ENCODE data around the gene PLCL1. TPM values are rescaled to one million over a fixed set of nuclear protein-coding genes. Genes with fewer than 3 reads are reported as not detected.

The PLCL1 gene
- total RNA-seq, 6 donors from 2014 or later: 5.3 to 17.0 (median 8.1) TPM

GRCh38 chr2:197805715-197806633, 1.6 kb downstream of the PLCL1 start:
- DNase-seq (no peak), ATAC-seq (ENCODE audit: low FRiP score in 2 of 2) (no peak)
- WGBS, 2 donors: 32 to 42% methylated on average over 11 of the region's 11 CpGs
- no peaks in the 10 kb centered on the region for H3K27me3 ChIP-seq
- peaks cover 6 to 22% (median 16%) of the 10 kb centered on the region in 4 donors for H3K4me1 ChIP-seq
- no peaks in the 10 kb centered on the region for H3K9me3 ChIP-seq
- H3K4me3 ChIP-seq: peak overlapping the region; percentile 82 to 92 (median 87)
- no peaks in the 10 kb centered on the region for H3K36me3 ChIP-seq
- H3K27ac ChIP-seq: no peak overlapping the region
- TF ChIP-seq POLR2AphosphoS5 (IDR thresholded peaks at IDR 0.05) (no peak), POLR2A (IDR thresholded peaks at IDR 0.05) (no peak), CTCF (IDR thresholded peaks at IDR 0.05) (no peak), EP300 (IDR thresholded peaks at IDR 0.05) (no peak)

GRCh38 chr2:197809064-197809463, 4.7 kb downstream of the PLCL1 start:
- Histone ChIP-seq H3K4me1 (peaks cover 1 to 17% (median 11%) of the 10 kb centered on the region in 4 donors), H3K4me3 (no peak overlapping the region), H3K27me3 (no peaks in the 10 kb centered on the region), H3K9me3 (no peaks in the 10 kb centered on the region), H3K27ac (no peak overlapping the region), H3K36me3 (no peaks in the 10 kb centered on the region)
- TF ChIP-seq POLR2A (IDR thresholded peaks at IDR 0.05) (no peak), EP300 (IDR thresholded peaks at IDR 0.05) (no peak), CTCF (IDR thresholded peaks at IDR 0.05) (no peak), POLR2AphosphoS5 (IDR thresholded peaks at IDR 0.05) (no peak)
- 91 to 97% methylated on average over 5 of the region's 5 CpGs for WGBS, 2 donors
- DNase-seq: no peak
- ATAC-seq (ENCODE audit: low FRiP score in 2 of 2): no peak

- Histone ChIP-seq H3K36me3 (no peaks in the 10 kb centered on the region), H3K4me1 (peaks cover 0 to 14% (median 10%) of the 10 kb centered on the region in 4 donors), H3K4me3 (no peak overlapping the region), H3K27ac (no peak overlapping the region), H3K27me3 (no peaks in the 10 kb centered on the region), H3K9me3 (no peaks in the 10 kb centered on the region)
- no peak for DNase-seq
- TF ChIP-seq POLR2AphosphoS5 (IDR thresholded peaks at IDR 0.05) (no peak), EP300 (IDR thresholded peaks at IDR 0.05) (no peak), CTCF (IDR thresholded peaks at IDR 0.05) (no peak)
- WGBS, 2 donors: 94 to 98% methylated on average over 3 of the region's 3 CpGs
- ATAC-seq (ENCODE audit: low FRiP score in 2 of 2): no peak
Observed at GRCh38 chr2:197810016-197810415, 5.6 kb downstream of the PLCL1 start.

GRCh38 chr2:197810491-197810890, 6.1 kb downstream of the PLCL1 start:
- Histone ChIP-seq H3K4me1 (peaks cover 0 to 10% (median 8%) of the 10 kb centered on the region in 4 donors), H3K36me3 (no peaks in the 10 kb centered on the region), H3K27me3 (no peaks in the 10 kb centered on the region), H3K9me3 (no peaks in the 10 kb centered on the region), H3K27ac (no peak overlapping the region), H3K4me3 (no peak overlapping the region)
- DNase-seq: no peak
- 73 to 76% methylated on average over 3 of the region's 3 CpGs for WGBS, 2 donors
- no peak for TF ChIP-seq EP300 (IDR thresholded peaks at IDR 0.05)
- TF ChIP-seq CTCF (IDR thresholded peaks at IDR 0.05): no peak
- TF ChIP-seq POLR2AphosphoS5 (IDR thresholded peaks at IDR 0.05): no peak
- no peak for ATAC-seq (ENCODE audit: low FRiP score in 2 of 2)
